ENCODE results near the gene TSR3.

Gene TSR3

GRCh38 chr16:1337486-1337885 is 14.2 kb downstream of the TSR3 start:
- H3K4me3 ChIP-seq (ENCODE audit: control insufficient read depth, low read depth, low read length) = no peak overlapping the region
- TF ChIP-seq CTCF (IDR thresholded peaks at IDR 0.05; ENCODE audit: control insufficient read depth, insufficient read depth, low read depth, low read length, missing control alignments) = no peak
- no peak for DNase-seq (ENCODE audit: low read depth)

- DNase-seq (ENCODE audit: low read depth) = no peak
- H3K4me3 ChIP-seq (ENCODE audit: control insufficient read depth, low read depth, low read length) = no peak overlapping the region
- no peak for TF ChIP-seq CTCF (IDR thresholded peaks at IDR 0.05; ENCODE audit: control insufficient read depth, insufficient read depth, low read depth, low read length, missing control alignments)
These were observed 15.1 kb downstream of the TSR3 start for GRCh38 chr16:1336619-1337018.

GRCh38 chr16:1335996-1336395 is 15.7 kb downstream of the TSR3 start:
- no peak overlapping the region for H3K4me3 ChIP-seq (ENCODE audit: control insufficient read depth, low read depth, low read length)
- no peak for DNase-seq (ENCODE audit: low read depth)
- TF ChIP-seq CTCF (IDR thresholded peaks at IDR 0.05; ENCODE audit: control insufficient read depth, insufficient read depth, low read depth, low read length, missing control alignments) = no peak

GRCh38 chr16:1335211-1335971 is 16.3 kb downstream of the TSR3 start:
- no peak for TF ChIP-seq CTCF (IDR thresholded peaks at IDR 0.05; ENCODE audit: control insufficient read depth, insufficient read depth, low read depth, low read length, missing control alignments)
- DNase-seq (ENCODE audit: low read depth) = no peak
- no peak overlapping the region for H3K4me3 ChIP-seq (ENCODE audit: control insufficient read depth, low read depth, low read length)

- no peak for DNase-seq (ENCODE audit: low read depth)
- H3K4me3 ChIP-seq (ENCODE audit: control insufficient read depth, low read depth, low read length) = no peak overlapping the region
- TF ChIP-seq CTCF (IDR thresholded peaks at IDR 0.05; ENCODE audit: control insufficient read depth, insufficient read depth, low read depth, low read length, missing control alignments) = no peak
These were observed 16.9 kb downstream of the TSR3 start for GRCh38 chr16:1334739-1335138.

- no peak for DNase-seq (ENCODE audit: low read depth)
- no peak for TF ChIP-seq CTCF (IDR thresholded peaks at IDR 0.05; ENCODE audit: control insufficient read depth, insufficient read depth, low read depth, low read length, missing control alignments)
- no peak overlapping the region for H3K4me3 ChIP-seq (ENCODE audit: control insufficient read depth, low read depth, low read length)
These were observed 17.6 kb downstream of the TSR3 start for GRCh38 chr16:1333854-1334700.
